OCI-LY7 (cell line): ENCODE results near the gene KCNH1.

ENCODE experiments used
- EZH2phosphoT487 ChIP-seq: fragments of 200-600 bp; sonication (generic); IDR thresholded peaks from 2 replicates; pipeline ENCODE4 v1.6.1; 2018; ENCODE audit warnings: low read depth, borderline replicate concordance, mild to moderate bottlenecking, mixed run types, antibody characterized with exemption, low read length, moderate library complexity, mixed read lengths
- TF ChIP-seq, protein P1 (sequence below): fragments of 200-600 bp; sonication (generic); conservative IDR thresholded peaks from 2 replicates; pipeline ENCODE4 v1.5.1; 2014; ENCODE audit warnings: mild to moderate bottlenecking, antibody characterized with exemption, low read length, moderate library complexity, mixed read lengths

DNA sequence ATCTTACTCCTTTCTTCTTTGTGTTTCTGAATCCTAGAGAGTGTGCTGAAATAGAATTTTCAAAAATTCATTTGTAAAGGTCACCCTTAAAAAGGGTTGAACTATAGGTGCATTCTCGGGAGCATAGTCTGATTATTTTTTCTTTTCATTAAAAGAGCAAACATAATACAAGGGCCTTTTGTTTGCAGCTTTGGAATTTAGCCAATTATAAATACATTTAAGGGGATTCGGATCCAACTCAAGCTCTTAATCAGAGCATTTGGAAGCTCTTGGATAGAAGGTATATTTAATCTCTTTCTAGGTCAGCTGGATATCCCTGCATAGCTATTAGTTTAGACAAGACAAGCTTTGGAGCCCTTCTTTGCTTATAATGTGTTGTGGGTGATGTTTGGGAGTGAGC, 483.5 kb downstream of the KCNH1 start:
- TF ChIP-seq, protein P1, sequence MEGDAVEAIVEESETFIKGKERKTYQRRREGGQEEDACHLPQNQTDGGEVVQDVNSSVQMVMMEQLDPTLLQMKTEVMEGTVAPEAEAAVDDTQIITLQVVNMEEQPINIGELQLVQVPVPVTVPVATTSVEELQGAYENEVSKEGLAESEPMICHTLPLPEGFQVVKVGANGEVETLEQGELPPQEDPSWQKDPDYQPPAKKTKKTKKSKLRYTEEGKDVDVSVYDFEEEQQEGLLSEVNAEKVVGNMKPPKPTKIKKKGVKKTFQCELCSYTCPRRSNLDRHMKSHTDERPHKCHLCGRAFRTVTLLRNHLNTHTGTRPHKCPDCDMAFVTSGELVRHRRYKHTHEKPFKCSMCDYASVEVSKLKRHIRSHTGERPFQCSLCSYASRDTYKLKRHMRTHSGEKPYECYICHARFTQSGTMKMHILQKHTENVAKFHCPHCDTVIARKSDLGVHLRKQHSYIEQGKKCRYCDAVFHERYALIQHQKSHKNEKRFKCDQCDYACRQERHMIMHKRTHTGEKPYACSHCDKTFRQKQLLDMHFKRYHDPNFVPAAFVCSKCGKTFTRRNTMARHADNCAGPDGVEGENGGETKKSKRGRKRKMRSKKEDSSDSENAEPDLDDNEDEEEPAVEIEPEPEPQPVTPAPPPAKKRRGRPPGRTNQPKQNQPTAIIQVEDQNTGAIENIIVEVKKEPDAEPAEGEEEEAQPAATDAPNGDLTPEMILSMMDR: no peak
- TF ChIP-seq EZH2phosphoT487: no peak
